Panc1 (cell line): ENCODE measurements around the gene ADM2. TPM values are rescaled to one million over a fixed set of nuclear protein-coding genes. Genes with fewer than 3 reads are reported as not detected.

ENCODE experiments used
- ATAC-seq: fragments of 200-7000 bp; cut with Tn5 transposase; 2 replicates; pipeline ENCODE4 v1.9.1; 2020; ENCODE audit warnings: mild to moderate bottlenecking, moderate library complexity
- Bru-seq: library from RNA; stranded (reverse); fragments of 400-500 nt; gene quantifications from one replicate; lab custom pipeline; 2021; lab: Mats Ljungman, UMichigan
- BruChase-seq, 2 experiments: library from RNA; stranded (reverse); fragments of 400-500 nt; gene quantifications; one replicate each; lab custom pipeline; 2021; lab: Mats Ljungman, UMichigan
- BruUV-seq: library from RNA; stranded (reverse); fragments of 400-500 nt; replicated peaks from 2 replicates; lab custom pipeline; 2021; lab: Mats Ljungman, UMichigan
- CTCF ChIA-PET: fragments of 300-600 bp; sonication (Branson Sonifier 250); formaldehyde crosslinking; loops from one replicate; lab custom pipeline; 2022; ENCODE audit warnings: antibody characterized with exemption; lab: Charles Lee
- POLR2A ChIA-PET: fragments of 300-600 bp; sonication (Branson Sonifier 250); formaldehyde crosslinking; loops from one replicate; lab custom pipeline; 2022; ENCODE audit warnings: antibody characterized with exemption; lab: Charles Lee
- DNase-seq: peaks from one replicate; pipeline ENCODE4 v3.0.0-alpha.2; 2010; ENCODE audit warnings: low read depth, low spot score
- H3K27ac ChIP-seq: 2 replicates; pipeline ENCODE4 v1.5.1; 2011; ENCODE audit warnings: mild to moderate bottlenecking, low read length, inconsistent platforms
- H3K27me3 ChIP-seq: fragments of 200-500 bp; sonication (Bioruptor generic); 2 replicates; pipeline ENCODE4 v1.6.0; 2014; ENCODE audit warnings: low read length, inconsistent platforms; ENCODE audit not compliant: control insufficient read depth, insufficient read depth
- H3K36me3 ChIP-seq: fragments of 200-500 bp; sonication (Bioruptor generic); 2 replicates; pipeline ENCODE4 v1.5.1; 2014; ENCODE audit warnings: inconsistent platforms, mild to moderate bottlenecking, low read length, moderate library complexity; ENCODE audit not compliant: control insufficient read depth, insufficient read depth
- H3K4me1 ChIP-seq: 2 replicates; pipeline ENCODE4 v1.5.1; 2011; ENCODE audit warnings: inconsistent platforms, mild to moderate bottlenecking, low read length, moderate library complexity; ENCODE audit not compliant: control insufficient read depth, insufficient read depth
- H3K4me3 ChIP-seq, 2 experiments: 2 replicates each; pipeline ENCODE4 v1.5.1; 2011 to 2012; ENCODE audit warnings: low read depth in 2 of 2, low read length in 2 of 2, mild to moderate bottlenecking in 2 of 2, inconsistent platforms in 1 of 2, moderate library complexity in 1 of 2
- H3K9me3 ChIP-seq: fragments of 200-500 bp; sonication (Bioruptor generic); 2 replicates; pipeline ENCODE4 v1.5.1; 2014; ENCODE audit warnings: low read depth, mild to moderate bottlenecking, inconsistent platforms, low read length, moderate library complexity; ENCODE audit not compliant: control insufficient read depth, insufficient read depth
- POLR2AphosphoS5 ChIP-seq: IDR thresholded peaks from 2 replicates; pipeline ENCODE4 v1.6.1; 2012; ENCODE audit warnings: mild to moderate bottlenecking, low read depth, low read length, moderate library complexity
- SIN3A ChIP-seq: IDR thresholded peaks from 2 replicates; pipeline ENCODE4 v1.6.1; 2012; ENCODE audit warnings: low read depth, mild to moderate bottlenecking, low read length, moderate library complexity, borderline replicate concordance; ENCODE audit not compliant: insufficient read depth
- TCF7L2 ChIP-seq: IDR thresholded peaks from 2 replicates; pipeline ENCODE4 v1.6.1; 2011; ENCODE audit warnings: mild to moderate bottlenecking, low read depth, low read length, inconsistent platforms
- in situ Hi-C: cut with HindIII; loops from 2 replicates; pipeline ENCODE4 v1.10.0; 2016; ENCODE audit warnings: low sequenced_read_pairs, low pct_unique_long_range_greater_than_20kb
- intact Hi-C: fragments of 100-400 bp; cut with micrococcal nuclease; formaldehyde crosslinking; loops from one replicate; pipeline ENCODE4 v1.10.0; 2022; ENCODE audit not compliant: unreplicated experiment
- long read RNA-seq: library from polyadenylated mRNA; unstranded; transcript quantifications from one replicate; pipeline ENCODE4 v2.0.0, GENCODE V29; 2021; ENCODE audit not compliant: unreplicated experiment
- polyA plus RNA-seq: library from polyadenylated mRNA; unstranded; fragments of >200 nt; gene quantifications from one replicate; pipeline ENCODE4 v1.2.1, GENCODE V29; 2012; ENCODE audit warnings: missing spikeins; ENCODE audit not compliant: insufficient read length
- total RNA-seq: library from RNA; stranded (reverse); gene quantifications from one replicate; pipeline ENCODE4 v1.2.1, GENCODE V29; 2021; ENCODE audit not compliant: unreplicated experiment
- TF ChIP-seq, protein P1 (sequence below), 2 experiments: IDR thresholded peaks; 2 replicates each; pipeline ENCODE4 v1.6.1; 2011 to 2012; ENCODE audit warnings: low read depth in 2 of 2, control low read depth in 1 of 2, low read length in 1 of 2, mild to moderate bottlenecking in 1 of 2, moderate library complexity in 1 of 2; ENCODE audit not compliant: insufficient read depth in 1 of 2
- TF ChIP-seq, protein P2 (sequence below): fragments of 450-650 bp; IDR thresholded peaks from 2 replicates; pipeline ENCODE4 v1.5.1; 2017; ENCODE audit warnings: mild to moderate bottlenecking

Gene ADM2, protein sequence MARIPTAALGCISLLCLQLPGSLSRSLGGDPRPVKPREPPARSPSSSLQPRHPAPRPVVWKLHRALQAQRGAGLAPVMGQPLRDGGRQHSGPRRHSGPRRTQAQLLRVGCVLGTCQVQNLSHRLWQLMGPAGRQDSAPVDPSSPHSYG
- total RNA-seq, result 3.9 TPM
- polyA plus RNA-seq, result 9.3 TPM
- Bru-seq, nascent RNA, result percentile 44 among the genes with signal in this experiment
- percentile 55 among the genes with signal in this experiment for BruChase-seq, experiment 1, labeled RNA remaining after a 2-hour chase
- BruChase-seq, experiment 2, labeled RNA remaining after a 6-hour chase, result percentile 48 among the genes with signal in this experiment
- long read RNA-seq, full-length matches to known transcripts, result 1 of 5 reads
- long read RNA-seq, partial matches to known transcripts, result 0 of 5 reads
- long read RNA-seq, other reads (novel, unspliced or antisense), result 4 of 5 reads

DNA sequence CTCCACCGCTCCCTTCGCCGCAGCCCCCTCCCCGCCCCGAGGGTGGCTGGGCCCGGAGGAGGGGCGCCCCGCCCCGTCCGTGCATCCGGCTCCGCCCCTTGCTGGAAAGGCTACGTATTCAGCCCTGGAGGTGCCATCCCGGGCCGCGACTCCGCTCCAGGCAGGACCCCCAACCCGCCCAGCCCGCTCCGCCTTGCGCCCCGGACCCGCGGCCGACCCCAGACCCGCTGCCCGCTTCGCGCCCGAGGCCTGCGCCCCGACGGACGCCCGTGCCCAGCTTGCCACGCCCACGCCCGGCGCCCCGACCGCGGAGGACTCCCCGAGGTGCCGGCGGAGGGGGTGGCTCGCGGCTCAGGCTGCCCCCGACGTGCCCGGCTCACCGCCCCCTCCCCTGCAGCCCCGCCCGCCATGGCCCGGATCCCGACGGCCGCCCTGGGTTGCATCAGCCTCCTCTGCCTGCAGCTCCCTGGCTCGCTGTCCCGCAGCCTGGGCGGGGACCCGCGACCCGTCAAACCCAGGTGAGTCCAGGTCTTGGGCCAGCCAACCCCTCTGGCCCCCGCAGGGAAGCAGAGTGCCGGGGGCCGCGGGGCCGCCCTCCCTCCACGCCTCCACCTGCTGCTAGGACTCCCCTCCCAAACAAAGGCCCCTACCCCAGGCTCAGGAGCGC is at the start of gene ADM2:
ADM2 (plus strand) TSS at position 104 of the 667 bp plus-strand sequence; CDS start at position 409, 305 bp downstream.
- no peak for DNase-seq
- TF ChIP-seq POLR2AphosphoS5, result no peak
- no peak for TF ChIP-seq SIN3A
- TF ChIP-seq TCF7L2, result no peak
- TF ChIP-seq, protein P1, sequence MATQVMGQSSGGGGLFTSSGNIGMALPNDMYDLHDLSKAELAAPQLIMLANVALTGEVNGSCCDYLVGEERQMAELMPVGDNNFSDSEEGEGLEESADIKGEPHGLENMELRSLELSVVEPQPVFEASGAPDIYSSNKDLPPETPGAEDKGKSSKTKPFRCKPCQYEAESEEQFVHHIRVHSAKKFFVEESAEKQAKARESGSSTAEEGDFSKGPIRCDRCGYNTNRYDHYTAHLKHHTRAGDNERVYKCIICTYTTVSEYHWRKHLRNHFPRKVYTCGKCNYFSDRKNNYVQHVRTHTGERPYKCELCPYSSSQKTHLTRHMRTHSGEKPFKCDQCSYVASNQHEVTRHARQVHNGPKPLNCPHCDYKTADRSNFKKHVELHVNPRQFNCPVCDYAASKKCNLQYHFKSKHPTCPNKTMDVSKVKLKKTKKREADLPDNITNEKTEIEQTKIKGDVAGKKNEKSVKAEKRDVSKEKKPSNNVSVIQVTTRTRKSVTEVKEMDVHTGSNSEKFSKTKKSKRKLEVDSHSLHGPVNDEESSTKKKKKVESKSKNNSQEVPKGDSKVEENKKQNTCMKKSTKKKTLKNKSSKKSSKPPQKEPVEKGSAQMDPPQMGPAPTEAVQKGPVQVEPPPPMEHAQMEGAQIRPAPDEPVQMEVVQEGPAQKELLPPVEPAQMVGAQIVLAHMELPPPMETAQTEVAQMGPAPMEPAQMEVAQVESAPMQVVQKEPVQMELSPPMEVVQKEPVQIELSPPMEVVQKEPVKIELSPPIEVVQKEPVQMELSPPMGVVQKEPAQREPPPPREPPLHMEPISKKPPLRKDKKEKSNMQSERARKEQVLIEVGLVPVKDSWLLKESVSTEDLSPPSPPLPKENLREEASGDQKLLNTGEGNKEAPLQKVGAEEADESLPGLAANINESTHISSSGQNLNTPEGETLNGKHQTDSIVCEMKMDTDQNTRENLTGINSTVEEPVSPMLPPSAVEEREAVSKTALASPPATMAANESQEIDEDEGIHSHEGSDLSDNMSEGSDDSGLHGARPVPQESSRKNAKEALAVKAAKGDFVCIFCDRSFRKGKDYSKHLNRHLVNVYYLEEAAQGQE (IDR thresholded peaks at IDR 0.05; ENCODE audit: insufficient read depth in 1 of 2, low read depth in 2 of 2, low read length in 1 of 2), result no peak
- TF ChIP-seq, protein P2, sequence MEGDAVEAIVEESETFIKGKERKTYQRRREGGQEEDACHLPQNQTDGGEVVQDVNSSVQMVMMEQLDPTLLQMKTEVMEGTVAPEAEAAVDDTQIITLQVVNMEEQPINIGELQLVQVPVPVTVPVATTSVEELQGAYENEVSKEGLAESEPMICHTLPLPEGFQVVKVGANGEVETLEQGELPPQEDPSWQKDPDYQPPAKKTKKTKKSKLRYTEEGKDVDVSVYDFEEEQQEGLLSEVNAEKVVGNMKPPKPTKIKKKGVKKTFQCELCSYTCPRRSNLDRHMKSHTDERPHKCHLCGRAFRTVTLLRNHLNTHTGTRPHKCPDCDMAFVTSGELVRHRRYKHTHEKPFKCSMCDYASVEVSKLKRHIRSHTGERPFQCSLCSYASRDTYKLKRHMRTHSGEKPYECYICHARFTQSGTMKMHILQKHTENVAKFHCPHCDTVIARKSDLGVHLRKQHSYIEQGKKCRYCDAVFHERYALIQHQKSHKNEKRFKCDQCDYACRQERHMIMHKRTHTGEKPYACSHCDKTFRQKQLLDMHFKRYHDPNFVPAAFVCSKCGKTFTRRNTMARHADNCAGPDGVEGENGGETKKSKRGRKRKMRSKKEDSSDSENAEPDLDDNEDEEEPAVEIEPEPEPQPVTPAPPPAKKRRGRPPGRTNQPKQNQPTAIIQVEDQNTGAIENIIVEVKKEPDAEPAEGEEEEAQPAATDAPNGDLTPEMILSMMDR, result no peak
- Histone ChIP-seq H3K36me3 (no peaks in the 10 kb centered on the region), H3K27me3 (no peaks in the 10 kb centered on the region), H3K9me3 (no peaks in the 10 kb centered on the region), H3K27ac (peak within 1 kb of the TSS; percentile 63; the same call in 1 of the 2 replicates), H3K4me3 (peak within 1 kb of the TSS; percentile 57 to 72), H3K4me1 (peaks cover 13% of the 10 kb centered on the region)
- no TSS peak for BruUV-seq
- ChIA-PET CTCF (no interaction called here), POLR2A (no interaction called here)
- in situ Hi-C loops, result no loop called here
- intact Hi-C loops, result no loop called here
- peak; percentile 69 for ATAC-seq

DNA sequence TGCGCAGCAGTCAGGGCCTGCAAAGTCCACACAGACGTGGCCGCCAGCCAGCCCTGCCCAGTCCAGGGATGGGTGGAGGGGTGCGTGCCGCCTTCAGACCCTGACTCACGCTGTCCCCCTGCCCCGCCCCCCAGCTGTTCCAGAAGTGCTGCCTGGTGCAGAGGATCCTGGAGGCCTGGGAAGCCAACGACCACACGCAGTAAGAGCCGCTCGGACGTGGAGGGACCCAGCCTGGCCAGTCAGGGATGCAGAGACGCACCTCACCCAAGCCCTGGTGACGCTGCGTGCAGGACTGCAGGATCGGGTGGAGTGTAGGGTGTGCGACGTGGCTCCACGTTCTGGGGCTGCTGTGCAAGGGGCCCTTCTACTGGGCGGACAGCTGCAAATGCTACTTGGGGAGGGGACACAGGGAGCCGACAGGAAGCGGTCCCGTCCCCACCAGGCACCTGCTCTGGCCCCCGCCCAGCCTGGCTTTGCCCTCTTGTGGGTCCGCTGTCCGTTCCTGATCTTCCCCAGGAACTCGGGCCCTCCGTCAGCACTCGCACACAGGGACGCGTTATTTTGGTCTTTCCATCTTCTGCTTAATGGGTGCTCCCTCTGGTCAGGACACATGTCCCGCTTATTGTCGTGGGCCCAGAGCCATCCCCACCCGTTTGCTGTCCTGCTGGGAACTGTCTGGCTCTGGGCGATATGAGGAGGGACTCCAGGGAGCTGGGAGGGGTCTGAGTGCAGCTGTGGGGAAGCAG is 49.0 kb upstream of the ADM2 start:
- H3K27ac ChIP-seq, result no peak overlapping the region
- peaks cover 3% of the 10 kb centered on the region for H3K36me3 ChIP-seq
- no TSS peak for BruUV-seq
- no peaks in the 10 kb centered on the region for H3K27me3 ChIP-seq
- in situ Hi-C loops (no loop called here), intact Hi-C loops (no loop called here)
- no peak for TF ChIP-seq POLR2AphosphoS5
- TF ChIP-seq, protein P2, result no peak
- TF ChIP-seq SIN3A, result no peak
- no peak for TF ChIP-seq TCF7L2
- TF ChIP-seq, protein P1 (IDR thresholded peaks at IDR 0.05; ENCODE audit: insufficient read depth in 1 of 2, low read depth in 2 of 2, low read length in 1 of 2), result no peak
- H3K9me3 ChIP-seq, result no peaks in the 10 kb centered on the region
- ATAC-seq, result no peak
- CTCF ChIA-PET, result no interaction called here
- no peak for DNase-seq
- no peak overlapping the region for H3K4me3 ChIP-seq
- POLR2A ChIA-PET, result no interaction called here
- no peaks in the 10 kb centered on the region for H3K4me1 ChIP-seq
